Measurements from ENCODE around the gene GLCE. TPM values are rescaled to one million over a fixed set of nuclear protein-coding genes. Genes with fewer than 3 reads are reported as not detected.

Gene GLCE
- total RNA-seq, 1 donor from 2014 or later = 7.8 TPM

GRCh38 chr15:69226023-69226355 is 65.6 kb downstream of the GLCE start:
- no peak for TF ChIP-seq CTCF (IDR thresholded peaks at IDR 0.05; ENCODE audit: borderline replicate concordance)
- H3K4me1 ChIP-seq = peaks cover 17% of the 10 kb centered on the region
- peaks cover 23% of the 10 kb centered on the region for H3K9me3 ChIP-seq (replicated peaks)
- peaks cover 25% of the 10 kb centered on the region for H3K36me3 ChIP-seq
- H3K27me3 ChIP-seq (ENCODE audit: low read depth) = no peaks in the 10 kb centered on the region
- intact Hi-C loops (cut with micrococcal nuclease) = loop anchor here (10.0 kb wide), 1 partner anchor 171 kb away; no protein-coding TSS in a partner anchor
- no peak overlapping the region for H3K4me3 ChIP-seq
- no peak overlapping the region for H3K27ac ChIP-seq (replicated peaks)
- DNase-seq = no peak

- H3K4me3 ChIP-seq = no peak overlapping the region
- H3K27ac ChIP-seq (replicated peaks) = no peak overlapping the region
- TF ChIP-seq CTCF (IDR thresholded peaks at IDR 0.05; ENCODE audit: borderline replicate concordance) = no peak
- H3K9me3 ChIP-seq (replicated peaks) = no peaks in the 10 kb centered on the region
- intact Hi-C loops (cut with micrococcal nuclease) = no loop called here
- no peak for DNase-seq
- H3K36me3 ChIP-seq = peaks cover 6% of the 10 kb centered on the region
- H3K27me3 ChIP-seq (ENCODE audit: low read depth) = no peaks in the 10 kb centered on the region
- no peaks in the 10 kb centered on the region for H3K4me1 ChIP-seq
These were observed 71.7 kb downstream of the GLCE start for GRCh38 chr15:69232144-69232543.

GRCh38 chr15:69232765-69233164 is 72.3 kb downstream of the GLCE start:
- TF ChIP-seq CTCF (IDR thresholded peaks at IDR 0.05; ENCODE audit: borderline replicate concordance) = no peak
- H3K4me3 ChIP-seq = no peak overlapping the region
- H3K27me3 ChIP-seq (ENCODE audit: low read depth) = no peaks in the 10 kb centered on the region
- H3K36me3 ChIP-seq = peaks cover 6% of the 10 kb centered on the region
- H3K9me3 ChIP-seq (replicated peaks) = no peaks in the 10 kb centered on the region
- DNase-seq = no peak
- H3K4me1 ChIP-seq = no peaks in the 10 kb centered on the region
- intact Hi-C loops (cut with micrococcal nuclease) = no loop called here
- H3K27ac ChIP-seq (replicated peaks) = no peak overlapping the region

- no peaks in the 10 kb centered on the region for H3K36me3 ChIP-seq
- no peak for DNase-seq
- no peak for TF ChIP-seq CTCF (IDR thresholded peaks at IDR 0.05; ENCODE audit: borderline replicate concordance)
- H3K27ac ChIP-seq (replicated peaks) = no peak overlapping the region
- H3K4me1 ChIP-seq = no peaks in the 10 kb centered on the region
- no peaks in the 10 kb centered on the region for H3K27me3 ChIP-seq (ENCODE audit: low read depth)
- intact Hi-C loops (cut with micrococcal nuclease) = no loop called here
- H3K4me3 ChIP-seq = no peak overlapping the region
- H3K9me3 ChIP-seq (replicated peaks) = peaks cover 4% of the 10 kb centered on the region
These were observed 74.2 kb downstream of the GLCE start for GRCh38 chr15:69234676-69235075.

GRCh38 chr15:69236505-69236904 is 76.1 kb downstream of the GLCE start:
- no peak for DNase-seq
- intact Hi-C loops (cut with micrococcal nuclease) = no loop called here
- Histone ChIP-seq H3K27ac (replicated peaks) (no peak overlapping the region), H3K4me3 (no peak overlapping the region), H3K36me3 (no peaks in the 10 kb centered on the region), H3K4me1 (no peaks in the 10 kb centered on the region), H3K9me3 (replicated peaks) (peaks cover 4% of the 10 kb centered on the region), H3K27me3 (ENCODE audit: low read depth) (no peaks in the 10 kb centered on the region)
- no peak for TF ChIP-seq CTCF (IDR thresholded peaks at IDR 0.05; ENCODE audit: borderline replicate concordance)

- intact Hi-C loops (cut with micrococcal nuclease) = no loop called here
- no peak for TF ChIP-seq CTCF (IDR thresholded peaks at IDR 0.05; ENCODE audit: borderline replicate concordance)
- no peaks in the 10 kb centered on the region for H3K36me3 ChIP-seq
- no peaks in the 10 kb centered on the region for H3K27me3 ChIP-seq (ENCODE audit: low read depth)
- H3K4me1 ChIP-seq = no peaks in the 10 kb centered on the region
- DNase-seq = no peak
- peaks cover 4% of the 10 kb centered on the region for H3K9me3 ChIP-seq (replicated peaks)
- no peak overlapping the region for H3K27ac ChIP-seq (replicated peaks)
- no peak overlapping the region for H3K4me3 ChIP-seq
These were observed 77.3 kb downstream of the GLCE start for GRCh38 chr15:69237718-69238117.
